Measurements from ENCODE around the gene SLC15A1.

DNA sequence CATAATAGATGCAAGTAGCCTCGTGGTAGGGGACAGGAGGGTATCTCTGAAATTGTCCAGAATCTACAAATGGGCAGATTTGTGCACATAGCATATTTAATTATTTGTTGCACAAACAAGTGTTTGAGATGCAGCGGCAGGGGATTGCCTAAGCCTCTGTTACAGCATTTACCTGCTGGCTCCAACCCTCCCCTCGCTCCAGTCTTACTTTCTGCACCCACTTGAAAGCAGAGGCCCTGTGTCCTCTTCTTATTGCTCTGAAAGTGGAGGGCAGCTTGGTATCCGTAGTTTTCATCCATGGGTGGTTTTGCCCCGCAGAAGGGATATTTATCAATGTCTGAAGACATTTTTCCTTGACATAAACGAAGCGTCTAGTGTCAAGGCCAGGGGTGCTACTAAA is 102.6 kb downstream of the SLC15A1 start:
- TF ChIP-seq, protein P1, sequence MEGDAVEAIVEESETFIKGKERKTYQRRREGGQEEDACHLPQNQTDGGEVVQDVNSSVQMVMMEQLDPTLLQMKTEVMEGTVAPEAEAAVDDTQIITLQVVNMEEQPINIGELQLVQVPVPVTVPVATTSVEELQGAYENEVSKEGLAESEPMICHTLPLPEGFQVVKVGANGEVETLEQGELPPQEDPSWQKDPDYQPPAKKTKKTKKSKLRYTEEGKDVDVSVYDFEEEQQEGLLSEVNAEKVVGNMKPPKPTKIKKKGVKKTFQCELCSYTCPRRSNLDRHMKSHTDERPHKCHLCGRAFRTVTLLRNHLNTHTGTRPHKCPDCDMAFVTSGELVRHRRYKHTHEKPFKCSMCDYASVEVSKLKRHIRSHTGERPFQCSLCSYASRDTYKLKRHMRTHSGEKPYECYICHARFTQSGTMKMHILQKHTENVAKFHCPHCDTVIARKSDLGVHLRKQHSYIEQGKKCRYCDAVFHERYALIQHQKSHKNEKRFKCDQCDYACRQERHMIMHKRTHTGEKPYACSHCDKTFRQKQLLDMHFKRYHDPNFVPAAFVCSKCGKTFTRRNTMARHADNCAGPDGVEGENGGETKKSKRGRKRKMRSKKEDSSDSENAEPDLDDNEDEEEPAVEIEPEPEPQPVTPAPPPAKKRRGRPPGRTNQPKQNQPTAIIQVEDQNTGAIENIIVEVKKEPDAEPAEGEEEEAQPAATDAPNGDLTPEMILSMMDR (tag by site-specific recombination; IDR thresholded peaks at IDR 0.05) = no peak
- TF ChIP-seq GFI1B (tag by site-specific recombination; IDR thresholded peaks at IDR 0.05) (no peak), TCF7L2 (IDR thresholded peaks at IDR 0.05; ENCODE audit: borderline replicate concordance, low read depth, low read length) (no peak), KLF10 (tag by site-specific recombination; IDR thresholded peaks at IDR 0.05) (no peak), GLIS1 (tag by site-specific recombination; IDR thresholded peaks at IDR 0.05) (no peak), ZNF843 (tag by site-specific recombination; IDR thresholded peaks at IDR 0.05) (no peak), ZNF558 (tag by site-specific recombination; IDR thresholded peaks at IDR 0.05) (no peak)
- TF ChIP-seq, protein P2, sequence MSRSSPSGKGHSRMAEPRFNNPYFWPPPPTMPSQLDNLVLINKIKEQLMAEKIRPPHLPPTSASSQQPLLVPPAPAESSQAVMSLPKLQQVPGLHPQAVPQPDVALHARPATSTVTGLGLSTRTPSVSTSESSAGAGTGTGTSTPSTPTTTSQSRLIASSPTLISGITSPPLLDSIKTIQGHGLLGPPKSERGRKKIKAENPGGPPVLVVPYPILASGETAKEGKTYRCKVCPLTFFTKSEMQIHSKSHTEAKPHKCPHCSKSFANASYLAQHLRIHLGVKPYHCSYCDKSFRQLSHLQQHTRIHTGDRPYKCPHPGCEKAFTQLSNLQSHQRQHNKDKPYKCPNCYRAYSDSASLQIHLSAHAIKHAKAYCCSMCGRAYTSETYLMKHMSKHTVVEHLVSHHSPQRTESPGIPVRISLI (tag by site-specific recombination; IDR thresholded peaks at IDR 0.05) = no peak
- TF ChIP-seq, protein P3, sequence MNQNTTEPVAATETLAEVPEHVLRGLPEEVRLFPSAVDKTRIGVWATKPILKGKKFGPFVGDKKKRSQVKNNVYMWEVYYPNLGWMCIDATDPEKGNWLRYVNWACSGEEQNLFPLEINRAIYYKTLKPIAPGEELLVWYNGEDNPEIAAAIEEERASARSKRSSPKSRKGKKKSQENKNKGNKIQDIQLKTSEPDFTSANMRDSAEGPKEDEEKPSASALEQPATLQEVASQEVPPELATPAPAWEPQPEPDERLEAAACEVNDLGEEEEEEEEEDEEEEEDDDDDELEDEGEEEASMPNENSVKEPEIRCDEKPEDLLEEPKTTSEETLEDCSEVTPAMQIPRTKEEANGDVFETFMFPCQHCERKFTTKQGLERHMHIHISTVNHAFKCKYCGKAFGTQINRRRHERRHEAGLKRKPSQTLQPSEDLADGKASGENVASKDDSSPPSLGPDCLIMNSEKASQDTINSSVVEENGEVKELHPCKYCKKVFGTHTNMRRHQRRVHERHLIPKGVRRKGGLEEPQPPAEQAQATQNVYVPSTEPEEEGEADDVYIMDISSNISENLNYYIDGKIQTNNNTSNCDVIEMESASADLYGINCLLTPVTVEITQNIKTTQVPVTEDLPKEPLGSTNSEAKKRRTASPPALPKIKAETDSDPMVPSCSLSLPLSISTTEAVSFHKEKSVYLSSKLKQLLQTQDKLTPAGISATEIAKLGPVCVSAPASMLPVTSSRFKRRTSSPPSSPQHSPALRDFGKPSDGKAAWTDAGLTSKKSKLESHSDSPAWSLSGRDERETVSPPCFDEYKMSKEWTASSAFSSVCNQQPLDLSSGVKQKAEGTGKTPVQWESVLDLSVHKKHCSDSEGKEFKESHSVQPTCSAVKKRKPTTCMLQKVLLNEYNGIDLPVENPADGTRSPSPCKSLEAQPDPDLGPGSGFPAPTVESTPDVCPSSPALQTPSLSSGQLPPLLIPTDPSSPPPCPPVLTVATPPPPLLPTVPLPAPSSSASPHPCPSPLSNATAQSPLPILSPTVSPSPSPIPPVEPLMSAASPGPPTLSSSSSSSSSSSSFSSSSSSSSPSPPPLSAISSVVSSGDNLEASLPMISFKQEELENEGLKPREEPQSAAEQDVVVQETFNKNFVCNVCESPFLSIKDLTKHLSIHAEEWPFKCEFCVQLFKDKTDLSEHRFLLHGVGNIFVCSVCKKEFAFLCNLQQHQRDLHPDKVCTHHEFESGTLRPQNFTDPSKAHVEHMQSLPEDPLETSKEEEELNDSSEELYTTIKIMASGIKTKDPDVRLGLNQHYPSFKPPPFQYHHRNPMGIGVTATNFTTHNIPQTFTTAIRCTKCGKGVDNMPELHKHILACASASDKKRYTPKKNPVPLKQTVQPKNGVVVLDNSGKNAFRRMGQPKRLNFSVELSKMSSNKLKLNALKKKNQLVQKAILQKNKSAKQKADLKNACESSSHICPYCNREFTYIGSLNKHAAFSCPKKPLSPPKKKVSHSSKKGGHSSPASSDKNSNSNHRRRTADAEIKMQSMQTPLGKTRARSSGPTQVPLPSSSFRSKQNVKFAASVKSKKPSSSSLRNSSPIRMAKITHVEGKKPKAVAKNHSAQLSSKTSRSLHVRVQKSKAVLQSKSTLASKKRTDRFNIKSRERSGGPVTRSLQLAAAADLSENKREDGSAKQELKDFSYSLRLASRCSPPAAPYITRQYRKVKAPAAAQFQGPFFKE (tag by site-specific recombination; IDR thresholded peaks at IDR 0.05; ENCODE audit: borderline replicate concordance) = no peak

Measured in HEK293 (cell line).